PC-3 (cell line): ENCODE measurements around the gene MOB1A. TPM values are rescaled to one million over a fixed set of nuclear protein-coding genes. Genes with fewer than 3 reads are reported as not detected.
A peak's percentile ranks its signal among the peaks of the same experiment; 100 is the strongest.
"Not testable (repeated sequence)": the region's sequence is repeated elsewhere in the genome, so short reads cannot be mapped to it uniquely, and the experiment has no call there.

Experiments used
- ATAC-seq: fragments of 200-7000 bp; cut with Tn5 transposase; 2 replicates; pipeline ENCODE4 v1.9.1; 2020; ENCODE audit warnings: mild to moderate bottlenecking, moderate library complexity
- BruUV-seq: library from RNA; stranded (reverse); fragments of 400-500 nt; replicated peaks from 2 replicates; lab custom pipeline; 2021; lab: Mats Ljungman, UMichigan
- CTCF ChIA-PET: fragments of 300-600 bp; sonication (Branson Sonifier 250); formaldehyde crosslinking; loops from one replicate; lab custom pipeline; 2022; ENCODE audit warnings: antibody characterized with exemption; lab: Charles Lee
- POLR2A ChIA-PET: fragments of 300-600 bp; sonication (Branson Sonifier 250); formaldehyde crosslinking; loops from one replicate; lab custom pipeline; 2022; ENCODE audit warnings: antibody characterized with exemption; ENCODE audit not compliant: unreplicated experiment; lab: Charles Lee
- DNase-seq: peaks from one replicate; pipeline ENCODE4 v3.0.0-alpha.2; 2015
- H2AFZ ChIP-seq: fragments of 300-600 bp; sonication (generic); 2 replicates; pipeline ENCODE4 v1.6.0; 2016; ENCODE audit warnings: antibody characterized with exemption, low read length
- H3F3A ChIP-seq: fragments of 300-600 bp; sonication (generic); one replicate; pipeline ENCODE4 v1.6.0; 2017; ENCODE audit warnings: antibody characterized with exemption, low read length, control low read depth, mild to moderate bottlenecking; ENCODE audit not compliant: unreplicated experiment
- H3K27ac ChIP-seq: fragments of 300-600 bp; sonication (generic); 2 replicates; pipeline ENCODE4 v1.5.1; 2016; ENCODE audit warnings: mild to moderate bottlenecking, low read length
- H3K27me3 ChIP-seq: fragments of 300-600 bp; sonication (generic); 2 replicates; pipeline ENCODE4 v1.6.1; 2016; ENCODE audit warnings: low read length, mixed read lengths
- H3K36me3 ChIP-seq: fragments of 300-600 bp; sonication (generic); 2 replicates; pipeline ENCODE4 v1.6.1; 2016; ENCODE audit warnings: low read depth, mixed run types, low read length, mixed read lengths
- H3K4me1 ChIP-seq: fragments of 300-600 bp; sonication (generic); 2 replicates; pipeline ENCODE4 v1.5.1; 2016; ENCODE audit warnings: low read length; ENCODE audit not compliant: insufficient read depth
- H3K4me2 ChIP-seq: fragments of 300-600 bp; sonication (generic); 2 replicates; pipeline ENCODE4 v1.6.0; 2016; ENCODE audit warnings: low read length
- H3K4me3 ChIP-seq: fragments of 300-600 bp; sonication (generic); 2 replicates; pipeline ENCODE4 v1.5.1; 2016; ENCODE audit warnings: mild to moderate bottlenecking, low read length, mixed read lengths
- H3K79me2 ChIP-seq: fragments of 300-600 bp; sonication (generic); 2 replicates; pipeline ENCODE4 v1.6.1; 2017; ENCODE audit warnings: low read length, mixed read lengths
- H3K9ac ChIP-seq: fragments of 300-600 bp; sonication (generic); 2 replicates; pipeline ENCODE4 v1.6.0; 2016; ENCODE audit warnings: mild to moderate bottlenecking, low read length
- H3K9me2 ChIP-seq: fragments of 300-600 bp; sonication (generic); replicated peaks from 2 replicates; pipeline ENCODE4 v1.6.1; 2016; ENCODE audit warnings: mixed run types, low read length, mixed read lengths
- H3K9me3 ChIP-seq: fragments of 300-600 bp; sonication (generic); 2 replicates; pipeline ENCODE4 v1.6.1; 2016; ENCODE audit warnings: low read length, mixed read lengths
- H4K20me1 ChIP-seq: fragments of 300-600 bp; sonication (generic); 2 replicates; pipeline ENCODE4 v1.6.1; 2016; ENCODE audit warnings: low read length, mixed read lengths
- EZH2 ChIP-seq: fragments of 300-600 bp; sonication (generic); IDR thresholded peaks from one replicate; pipeline ENCODE4 v1.6.1; 2017; ENCODE audit warnings: antibody characterized with exemption, mild to moderate bottlenecking, low read length; ENCODE audit not compliant: unreplicated experiment
- EZH2phosphoT487 ChIP-seq: fragments of 300-600 bp; sonication (generic); IDR thresholded peaks from 2 replicates; pipeline ENCODE4 v1.6.1; 2018; ENCODE audit warnings: mild to moderate bottlenecking, antibody characterized with exemption, low read length, borderline replicate concordance
- intact Hi-C: fragments of 100-400 bp; cut with micrococcal nuclease; formaldehyde crosslinking; loops from 2 replicates; pipeline ENCODE4 v1.9.0; 2023
- total RNA-seq: library from RNA; depleted of rRNA; stranded (reverse); fragments of >200 nt; gene quantifications from 2 replicates; pipeline ENCODE4 v1.2.3, GENCODE V29; 2014
- TF ChIP-seq, protein P1 (sequence below): fragments of 300-600 bp; sonication (generic); conservative IDR thresholded peaks from 2 replicates; pipeline ENCODE4 v1.5.1; 2017; ENCODE audit warnings: antibody characterized with exemption, low read depth, mild to moderate bottlenecking, low read length

Gene MOB1A
- total RNA-seq, 1 experiment from 2014 or later, result 69.8 TPM

DNA sequence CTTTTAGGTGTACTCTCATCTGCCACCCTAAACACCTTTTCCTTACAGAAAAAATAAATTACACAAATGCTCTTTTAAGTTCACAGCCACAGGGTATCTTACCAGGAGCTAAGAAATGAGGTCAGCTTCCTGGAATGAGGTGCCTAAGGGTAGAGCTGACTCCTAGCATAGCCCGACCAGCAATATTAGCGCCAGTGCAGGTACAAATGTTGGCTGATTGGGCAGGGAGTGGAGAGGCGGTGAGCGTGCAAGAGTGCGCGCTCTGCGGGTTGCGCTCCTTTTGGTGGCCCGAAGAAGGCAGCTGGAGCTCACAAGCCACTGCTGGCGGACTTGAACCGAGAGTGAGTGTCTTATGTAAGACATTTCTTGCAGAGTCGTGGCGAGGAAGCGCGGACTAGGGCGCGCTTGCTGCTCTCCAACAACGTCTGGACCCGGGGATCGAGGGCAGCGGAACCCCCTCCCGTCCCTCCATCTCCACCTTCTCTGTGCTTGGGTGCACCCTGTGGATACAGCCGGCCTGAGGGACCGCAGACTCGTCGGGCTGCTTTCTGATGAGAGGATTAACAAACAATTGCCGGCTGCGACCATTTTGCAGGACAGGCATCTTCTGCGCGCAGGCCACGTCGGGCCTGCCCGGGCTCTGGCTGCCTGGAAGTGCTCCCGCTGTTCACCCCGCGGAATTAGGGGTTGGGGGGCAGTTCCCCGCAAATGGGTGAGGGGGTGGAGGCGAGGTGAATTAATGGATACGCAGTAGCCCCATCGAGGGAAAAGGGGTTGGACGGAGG, 48.3 kb downstream of the MOB1A start:
- no peak overlapping the region for H3K4me3 ChIP-seq
- ChIA-PET CTCF (no interaction called here), POLR2A (no interaction called here)
- peaks cover 6% of the 10 kb centered on the region; the same call in 1 of the 2 replicates for H3K4me1 ChIP-seq
- intact Hi-C loops, result no loop called here
- H2AFZ ChIP-seq, result no peak overlapping the region
- DNase-seq (peak; percentile 51), ATAC-seq (peak; percentile 55; the same call in 1 of the 2 replicates)
- no peaks in the 10 kb centered on the region for H3K9me3 ChIP-seq
- peaks cover 9% of the 10 kb centered on the region; the same call in 1 of the 2 replicates for H3K36me3 ChIP-seq
- no peak overlapping the region for H3K9ac ChIP-seq
- H4K20me1 ChIP-seq, result no peaks in the 10 kb centered on the region
- H3K9me2 ChIP-seq, result no peaks in the 10 kb centered on the region
- H3K27ac ChIP-seq, result no peak overlapping the region
- BruUV-seq, result no TSS peak
- H3K27me3 ChIP-seq, result no peaks in the 10 kb centered on the region
- no peaks in the 10 kb centered on the region for H3F3A ChIP-seq
- TF ChIP-seq, protein P1, sequence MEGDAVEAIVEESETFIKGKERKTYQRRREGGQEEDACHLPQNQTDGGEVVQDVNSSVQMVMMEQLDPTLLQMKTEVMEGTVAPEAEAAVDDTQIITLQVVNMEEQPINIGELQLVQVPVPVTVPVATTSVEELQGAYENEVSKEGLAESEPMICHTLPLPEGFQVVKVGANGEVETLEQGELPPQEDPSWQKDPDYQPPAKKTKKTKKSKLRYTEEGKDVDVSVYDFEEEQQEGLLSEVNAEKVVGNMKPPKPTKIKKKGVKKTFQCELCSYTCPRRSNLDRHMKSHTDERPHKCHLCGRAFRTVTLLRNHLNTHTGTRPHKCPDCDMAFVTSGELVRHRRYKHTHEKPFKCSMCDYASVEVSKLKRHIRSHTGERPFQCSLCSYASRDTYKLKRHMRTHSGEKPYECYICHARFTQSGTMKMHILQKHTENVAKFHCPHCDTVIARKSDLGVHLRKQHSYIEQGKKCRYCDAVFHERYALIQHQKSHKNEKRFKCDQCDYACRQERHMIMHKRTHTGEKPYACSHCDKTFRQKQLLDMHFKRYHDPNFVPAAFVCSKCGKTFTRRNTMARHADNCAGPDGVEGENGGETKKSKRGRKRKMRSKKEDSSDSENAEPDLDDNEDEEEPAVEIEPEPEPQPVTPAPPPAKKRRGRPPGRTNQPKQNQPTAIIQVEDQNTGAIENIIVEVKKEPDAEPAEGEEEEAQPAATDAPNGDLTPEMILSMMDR, result no peak
- TF ChIP-seq EZH2 (no peak), EZH2phosphoT487 (no peak)
- no peaks in the 10 kb centered on the region for H3K79me2 ChIP-seq
- H3K4me2 ChIP-seq, result no peak overlapping the region

DNA sequence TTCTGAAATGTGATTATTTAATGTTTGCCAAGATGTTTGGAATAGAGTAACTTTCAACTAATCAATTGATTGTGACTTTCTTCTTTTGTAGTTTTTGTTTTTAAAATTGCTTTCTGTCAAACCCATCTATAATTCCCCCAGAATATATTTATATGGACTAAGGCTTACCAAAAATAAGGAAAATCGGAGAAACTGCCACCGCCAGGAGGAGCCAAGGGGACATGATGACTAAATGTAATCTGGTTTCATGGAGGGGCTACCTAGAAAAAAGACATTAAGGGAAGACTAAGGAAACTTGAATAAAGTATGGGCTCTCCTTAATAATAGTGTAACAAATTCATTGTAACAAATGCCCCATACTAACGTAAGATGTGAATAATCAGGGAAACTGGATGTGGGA, 50.5 kb downstream of the MOB1A start:
- no peaks in the 10 kb centered on the region for H4K20me1 ChIP-seq
- no peak for DNase-seq
- TF ChIP-seq, protein P1, result no peak
- no peak for TF ChIP-seq EZH2phosphoT487
- TF ChIP-seq EZH2, result no peak
- intact Hi-C loops, result no loop called here
- H3K36me3 ChIP-seq, result no peaks in the 10 kb centered on the region
- no peaks in the 10 kb centered on the region for H3F3A ChIP-seq
- peaks cover 6% of the 10 kb centered on the region; the same call in 1 of the 2 replicates for H3K4me1 ChIP-seq
- BruUV-seq, result no TSS peak
- no peaks in the 10 kb centered on the region for H3K27me3 ChIP-seq
- H2AFZ ChIP-seq, result no peak overlapping the region
- ChIA-PET CTCF (interaction anchor here (0.6 kb wide), 1 partner anchor 362 kb away, joined by 3 read pairs; no protein-coding TSS in a partner anchor), POLR2A (no interaction called here)
- no peak for ATAC-seq
- H3K9me3 ChIP-seq, result no peaks in the 10 kb centered on the region
- no peak overlapping the region for H3K4me2 ChIP-seq
- no peak overlapping the region for H3K27ac ChIP-seq
- no peaks in the 10 kb centered on the region for H3K9me2 ChIP-seq
- no peak overlapping the region for H3K4me3 ChIP-seq
- no peak overlapping the region for H3K9ac ChIP-seq
- no peaks in the 10 kb centered on the region for H3K79me2 ChIP-seq

DNA sequence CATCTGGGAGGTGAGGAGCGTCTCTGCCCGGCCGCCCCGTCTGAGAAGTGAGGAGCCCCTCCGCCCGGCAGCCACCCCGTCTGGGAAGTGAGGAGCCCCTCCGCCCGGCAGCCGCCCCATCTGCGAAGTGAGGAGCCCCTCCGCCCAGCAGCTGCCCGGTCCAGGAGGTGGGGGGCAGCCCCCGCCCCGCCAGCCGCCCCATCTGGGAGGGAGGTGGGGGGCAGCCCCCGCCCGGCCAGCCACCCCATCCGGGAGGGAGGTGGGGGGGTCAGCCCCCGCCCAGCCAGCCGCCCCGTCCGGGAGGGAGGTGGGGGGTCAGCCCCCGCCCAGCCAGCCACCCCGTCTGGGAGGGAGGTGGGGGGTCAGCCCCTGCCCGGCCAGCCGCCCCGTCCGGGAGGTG, 54.7 kb downstream of the MOB1A start:
- CTCF ChIA-PET, H3K4me3 ChIP-seq, DNase-seq, H3K27me3 ChIP-seq, H3K9ac ChIP-seq, H3F3A ChIP-seq, ATAC-seq, H3K79me2 ChIP-seq, H4K20me1 ChIP-seq, H2AFZ ChIP-seq, H3K36me3 ChIP-seq, H3K4me1 ChIP-seq, H3K4me2 ChIP-seq, intact Hi-C loops, H3K9me3 ChIP-seq, BruUV-seq, H3K27ac ChIP-seq, POLR2A ChIA-PET, H3K9me2 ChIP-seq: not testable (repeated sequence)

DNA sequence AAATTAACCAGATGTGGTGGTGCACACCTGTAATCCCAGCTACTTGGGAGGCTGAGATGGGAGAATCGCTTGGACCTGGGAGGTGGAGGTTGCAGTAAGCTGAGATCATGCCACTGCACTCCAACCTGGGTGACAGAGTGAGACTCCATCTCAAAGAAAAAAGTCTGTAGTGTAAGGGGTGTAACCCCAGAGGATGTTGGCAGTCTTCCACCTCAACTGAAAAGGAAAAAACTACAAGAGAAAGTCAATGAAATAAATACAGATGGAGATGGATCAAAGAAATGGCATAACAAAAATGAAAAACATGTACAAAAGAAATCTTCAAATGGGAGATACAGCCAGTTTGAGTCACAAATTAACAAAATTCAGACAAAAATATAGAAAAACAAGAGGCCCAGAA, 56.8 kb downstream of the MOB1A start:
- CTCF ChIA-PET, H3F3A ChIP-seq, H4K20me1 ChIP-seq, H3K36me3 ChIP-seq, H3K27me3 ChIP-seq, H3K9ac ChIP-seq, H2AFZ ChIP-seq, H3K4me3 ChIP-seq, H3K79me2 ChIP-seq, H3K27ac ChIP-seq, H3K4me1 ChIP-seq, DNase-seq, ATAC-seq, H3K9me3 ChIP-seq, H3K4me2 ChIP-seq, POLR2A ChIA-PET, H3K9me2 ChIP-seq, intact Hi-C loops, BruUV-seq: not testable (repeated sequence)
